HG02938 (cell line): ENCODE results near the gene GRIA3.
"Not testable (repeated sequence)": the region's sequence is repeated elsewhere in the genome, so short reads cannot be mapped to it uniquely, and the experiment has no call there.

ENCODE experiments used
- ATAC-seq: cut with Tn5 transposase; IDR thresholded peaks from one replicate; pipeline ENCODE4 v1.9.1; 2021; ENCODE audit warnings: mild to moderate bottlenecking, moderate library complexity; ENCODE audit not compliant: unreplicated experiment

GRIA3 gene

GRCh38 chrX:123271902-123272301 is 87.8 kb downstream of the GRIA3 start:
- no peak for ATAC-seq

- no peak for ATAC-seq
These were observed 88.6 kb downstream of the GRIA3 start for GRCh38 chrX:123272630-123273029.

- ATAC-seq, result no peak
These were observed 90.7 kb downstream of the GRIA3 start for GRCh38 chrX:123274796-123275195.

- ATAC-seq, result no peak
These were observed 93.3 kb downstream of the GRIA3 start for GRCh38 chrX:123277347-123277746.

GRCh38 chrX:123277821-123278220 is 93.7 kb downstream of the GRIA3 start:
- no peak for ATAC-seq

- no peak for ATAC-seq
These were observed 98.2 kb downstream of the GRIA3 start for GRCh38 chrX:123282241-123282640.

GRCh38 chrX:123283407-123283806 is 99.3 kb downstream of the GRIA3 start:
- not testable (repeated sequence) for ATAC-seq

- ATAC-seq, result no peak
These were observed 107.5 kb downstream of the GRIA3 start for GRCh38 chrX:123291623-123292022.

GRCh38 chrX:123298026-123298425 is 113.9 kb downstream of the GRIA3 start:
- ATAC-seq, result no peak

GRCh38 chrX:123303429-123303828 is 119.4 kb downstream of the GRIA3 start:
- no peak for ATAC-seq

GRCh38 chrX:123308658-123309057 is 124.6 kb downstream of the GRIA3 start:
- no peak for ATAC-seq

- ATAC-seq, result no peak
These were observed 126.0 kb downstream of the GRIA3 start for GRCh38 chrX:123310112-123310511.

GRCh38 chrX:123311486-123311885 is 127.4 kb downstream of the GRIA3 start:
- ATAC-seq, result no peak

GRCh38 chrX:123313486-123313885 is 129.4 kb downstream of the GRIA3 start:
- ATAC-seq, result no peak

- ATAC-seq, result no peak
These were observed 136.5 kb downstream of the GRIA3 start for GRCh38 chrX:123320622-123321021.

- no peak for ATAC-seq
These were observed 138.5 kb downstream of the GRIA3 start for GRCh38 chrX:123322536-123322935.

GRCh38 chrX:123324625-123325024 is 140.5 kb downstream of the GRIA3 start:
- no peak for ATAC-seq

GRCh38 chrX:123330229-123330942 is 146.3 kb downstream of the GRIA3 start:
- ATAC-seq, result peak; percentile 93

- peak; percentile 29 for ATAC-seq
These were observed 147.3 kb downstream of the GRIA3 start for GRCh38 chrX:123331349-123331748.

GRCh38 chrX:123331859-123332258 is 147.8 kb downstream of the GRIA3 start:
- ATAC-seq, result no peak

GRCh38 chrX:123336666-123337065 is 152.6 kb downstream of the GRIA3 start:
- no peak for ATAC-seq

GRCh38 chrX:123337886-123338639 is 154.0 kb downstream of the GRIA3 start:
- ATAC-seq, result no peak
